HepG2 (cell line): ENCODE measurements around the gene CTCF. TPM values are rescaled to one million over a fixed set of nuclear protein-coding genes. Genes with fewer than 3 reads are reported as not detected.

Source experiments
- AHDC1 ChIP-seq: sonication (generic); formaldehyde crosslinking; IDR thresholded peaks from 2 replicates; pipeline ENCODE4 v1.5.1; 2020; ENCODE audit warnings: mild to moderate bottlenecking, missing genetic modification reagents, borderline replicate concordance
- BHLHE40 ChIP-seq: IDR thresholded peaks from 2 replicates; pipeline ENCODE4 v1.6.1; 2011; ENCODE audit warnings: low read length, improper control_type of control experiment
- HNF1A ChIP-seq, 2 experiments: sonication (generic) in 1 of 2; formaldehyde crosslinking in 1 of 2; IDR thresholded peaks; 2 replicates each; pipeline versions ENCODE4 v1.4.0 to v1.6.1; 2016 to 2020; ENCODE audit warnings: borderline replicate concordance in 1 of 2, low read depth in 1 of 2, mild to moderate bottlenecking in 1 of 2, missing genetic modification reagents in 1 of 2
- KLF12 ChIP-seq: sonication (generic); formaldehyde crosslinking; IDR thresholded peaks from 2 replicates; pipeline ENCODE4 v1.4.0; 2020; ENCODE audit warnings: missing genetic modification reagents, borderline replicate concordance
- MNT ChIP-seq: fragments of 450-650 bp; IDR thresholded peaks from 2 replicates; pipeline ENCODE4 v1.6.1; 2016
- SIX4 ChIP-seq: sonication (generic); formaldehyde crosslinking; IDR thresholded peaks from 2 replicates; pipeline ENCODE4 v1.4.0; 2020; ENCODE audit warnings: missing genetic modification reagents
- SMYD3 ChIP-seq: sonication (generic); formaldehyde crosslinking; IDR thresholded peaks from 2 replicates; pipeline ENCODE4 v1.8.1; 2023; ENCODE audit warnings: mild to moderate bottlenecking, missing genetic modification reagents
- SNAPC5 ChIP-seq: sonication (generic); formaldehyde crosslinking; IDR thresholded peaks from 2 replicates; pipeline ENCODE4 v1.8.1; 2023; ENCODE audit warnings: mild to moderate bottlenecking, missing genetic modification reagents, borderline replicate concordance
- U2AF1 ChIP-seq: fragments of 200-400 bp; formaldehyde crosslinking; optimal IDR thresholded peaks from 2 replicates; pipeline ENCODE3; 2017; ENCODE audit warnings: mild to moderate bottlenecking, low read depth, low read length
- ZBTB3 ChIP-seq: sonication (generic); formaldehyde crosslinking; IDR thresholded peaks from 2 replicates; pipeline ENCODE4 v1.4.0; 2020; ENCODE audit warnings: low read depth, mild to moderate bottlenecking, moderate library complexity, missing genetic modification reagents, borderline replicate concordance
- ZNF276 ChIP-seq: sonication (generic); formaldehyde crosslinking; IDR thresholded peaks from 2 replicates; pipeline ENCODE4 v1.4.0; 2020; ENCODE audit warnings: mild to moderate bottlenecking, low read depth, missing genetic modification reagents
- ZNF619 ChIP-seq: sonication (generic); formaldehyde crosslinking; IDR thresholded peaks from 2 replicates; pipeline ENCODE4 v1.4.0; 2020; ENCODE audit warnings: mild to moderate bottlenecking, missing genetic modification reagents
- polyA plus RNA-seq, 8 experiments: library from polyadenylated mRNA; depleted of rRNA in 3 of 8; stranded (reverse) in 7 of 8; unstranded in 1 of 8; fragments of >200 nt; fragmentation: Illumina TruSeq in 4 of 8; extraction: Trizol in 4 of 8; gene quantifications; 2 replicates each; pipeline versions ENCODE4 v1.2.1 to v1.2.3, GENCODE V29; 2011 to 2016; ENCODE audit warnings: low read depth in 4 of 8, missing spikeins in 1 of 8, mixed read lengths in 1 of 8; ENCODE audit not compliant: insufficient read depth in 1 of 8
- total RNA-seq, 5 experiments: library from RNA; depleted of rRNA; stranded (reverse); fragments of >200 nt; fragmentation: Illumina TruSeq; extraction: Trizol; gene quantifications; 2 replicates each; pipeline ENCODE4 v1.2.3, GENCODE V29; 2016; ENCODE audit warnings: low read depth in 1 of 5

CTCF gene
- total and polyA plus RNA-seq, 2 of the 13 experiments (the other 11 are each of a cell fraction or from before 2014, with no cell fraction given) = 19.5 to 37.5 TPM

GRCh38 chr16:67546761-67547422 lies 15.4 kb upstream of the CTCF start (continued):
- no peak for TF ChIP-seq AHDC1
- TF ChIP-seq U2AF1 = no peak
- TF ChIP-seq ZNF619 (CRISPR knock-in tag) = no peak
- no peak for TF ChIP-seq HNF1A (IDR thresholded peaks at IDR 0.05; ENCODE audit: low read depth)
- no peak for TF ChIP-seq HNF1A (CRISPR knock-in tag; IDR thresholded peaks at IDR 0.05; ENCODE audit: borderline replicate concordance)
- TF ChIP-seq ZBTB3 (CRISPR knock-in tag) = no peak
- no peak for TF ChIP-seq ZNF276
- TF ChIP-seq KLF12 (CRISPR knock-in tag) = no peak
- TF ChIP-seq BHLHE40 = peak; percentile 8; the same call in 1 of the 2 replicates
- TF ChIP-seq SMYD3 (CRISPR knock-in tag) = no peak
- no peak; the same call in 1 of the 2 replicates for TF ChIP-seq SIX4 (CRISPR knock-in tag)
- no peak for TF ChIP-seq MNT
- no peak for TF ChIP-seq SNAPC5 (CRISPR knock-in tag)
